Neural cell (in vitro differentiated cells): ENCODE results near the gene KHDC3L. TPM values are rescaled to one million over a fixed set of nuclear protein-coding genes. Genes with fewer than 3 reads are reported as not detected.

Experiments
- H2AFZ ChIP-seq: fragments of 200-600, 300-800 bp; sonication (generic), shearing (Covaris generic); 2 replicates; pipeline ENCODE4 v1.6.0; 2014; ENCODE audit warnings: low read depth, mild to moderate bottlenecking, antibody characterized with exemption, low read length, moderate library complexity
- H3F3A ChIP-seq: fragments of 200-600 bp; shearing (Covaris generic); 2 replicates; pipeline ENCODE4 v1.6.1; 2016; ENCODE audit warnings: mild to moderate bottlenecking, moderate library complexity, mixed read lengths, antibody characterized with exemption, low read length; ENCODE audit not compliant: insufficient read depth, poor library complexity, severe bottlenecking
- H3K27ac ChIP-seq: fragments of 200-600, 300-800 bp; sonication (generic), shearing (Covaris generic); 2 replicates; pipeline ENCODE4 v1.5.1; 2014; ENCODE audit warnings: mild to moderate bottlenecking, low read length, moderate library complexity
- H3K27me3 ChIP-seq: fragments of 300-800, 200-600 bp; sonication (generic), shearing (Covaris generic); 2 replicates; pipeline ENCODE4 v1.6.0; 2014; ENCODE audit warnings: mild to moderate bottlenecking, low read depth, low read length, moderate library complexity; ENCODE audit not compliant: insufficient read depth
- H3K36me3 ChIP-seq: fragments of 300-800, 200-600 bp; sonication (generic), shearing (Covaris generic); 2 replicates; pipeline ENCODE4 v1.5.1; 2014; ENCODE audit warnings: mild to moderate bottlenecking, antibody characterized with exemption, low read length, moderate library complexity; ENCODE audit not compliant: insufficient read depth
- H3K4me2 ChIP-seq: fragments of 300-800, 200-600 bp; sonication (generic), shearing (Covaris generic); 2 replicates; pipeline ENCODE4 v1.6.0; 2014; ENCODE audit warnings: mild to moderate bottlenecking, low read length
- H3K4me3 ChIP-seq: fragments of 300-800, 200-600 bp; sonication (generic), shearing (Covaris generic); 2 replicates; pipeline ENCODE4 v1.5.1; 2014; ENCODE audit warnings: mild to moderate bottlenecking, low read length, moderate library complexity
- H3K79me2 ChIP-seq: fragments of 200-600 bp; shearing (Covaris generic); replicated peaks from 2 replicates; pipeline ENCODE4 v1.6.0; 2014; ENCODE audit warnings: mild to moderate bottlenecking, low read length, moderate library complexity; ENCODE audit not compliant: insufficient read depth
- H3K9ac ChIP-seq: fragments of 300-800, 200-600 bp; sonication (generic), shearing (Covaris generic); 2 replicates; pipeline ENCODE4 v1.6.1; 2016; ENCODE audit warnings: mild to moderate bottlenecking, low read length, mixed read lengths
- H3K9me2 ChIP-seq: fragments of 200-600 bp; shearing (Covaris generic); 2 replicates; pipeline ENCODE4 v1.6.1; 2016; ENCODE audit warnings: mild to moderate bottlenecking, low read length, mixed read lengths; ENCODE audit not compliant: insufficient read depth
- H3K9me3 ChIP-seq: fragments of 200-600, 300-800 bp; sonication (generic), shearing (Covaris generic); 2 replicates; pipeline ENCODE4 v1.6.1; 2016; ENCODE audit warnings: mild to moderate bottlenecking, mixed run types, low read length, moderate library complexity, mixed read lengths
- H4K20me1 ChIP-seq: fragments of 200-600 bp; shearing (Covaris generic); 2 replicates; pipeline ENCODE4 v1.6.1; 2016; ENCODE audit warnings: mild to moderate bottlenecking, mixed run types; ENCODE audit not compliant: insufficient read depth
- EP300 ChIP-seq: fragments of 450-650 bp; conservative IDR thresholded peaks from 2 replicates; pipeline ENCODE4 v1.6.1; 2014; ENCODE audit warnings: antibody characterized with exemption, mild to moderate bottlenecking, moderate library complexity; ENCODE audit not compliant: poor library complexity, severe bottlenecking
- EZH2 ChIP-seq: fragments of 200-600, 300-800 bp; shearing (Covaris generic), sonication (generic); IDR thresholded peaks from 2 replicates; pipeline ENCODE4 v1.6.1; 2014; ENCODE audit warnings: antibody characterized with exemption, low read length, borderline replicate concordance, mild to moderate bottlenecking; ENCODE audit not compliant: insufficient read depth, poor library complexity, severe bottlenecking
- MXI1 ChIP-seq: fragments of 450-650 bp; conservative IDR thresholded peaks from 2 replicates; pipeline ENCODE4 v1.6.1; 2014; ENCODE audit warnings: antibody characterized with exemption, mild to moderate bottlenecking; ENCODE audit not compliant: poor library complexity, severe bottlenecking
- POLR2AphosphoS5 ChIP-seq: IDR thresholded peaks from 2 replicates; pipeline ENCODE4 v1.6.1; 2012
- RAD21 ChIP-seq: fragments of 450-650 bp; conservative IDR thresholded peaks from 2 replicates; pipeline ENCODE4 v1.6.1; 2014; ENCODE audit warnings: antibody characterized with exemption, mild to moderate bottlenecking, moderate library complexity
- SMC3 ChIP-seq: fragments of 450-650 bp; conservative IDR thresholded peaks from 2 replicates; pipeline ENCODE4 v1.6.1; 2014; ENCODE audit warnings: antibody characterized with exemption, mild to moderate bottlenecking, moderate library complexity; ENCODE audit not compliant: poor library complexity
- TAF1 ChIP-seq: IDR thresholded peaks from 2 replicates; pipeline ENCODE4 v1.6.1; 2012; ENCODE audit warnings: low read depth
- polyA plus RNA-seq: library from polyadenylated mRNA; depleted of rRNA; stranded (reverse); fragments of >200 nt; gene quantifications from 2 replicates; pipeline ENCODE4 v1.2.3, GENCODE V29; 2014
- TF ChIP-seq, protein P1 (sequence below): IDR thresholded peaks from 2 replicates; pipeline ENCODE4 v1.6.1; 2012; ENCODE audit warnings: borderline replicate concordance
- TF ChIP-seq, protein P2 (sequence below): fragments of 450-650 bp; IDR thresholded peaks from 2 replicates; pipeline ENCODE4 v1.5.1; 2014; ENCODE audit warnings: antibody characterized with exemption, mild to moderate bottlenecking, moderate library complexity; ENCODE audit not compliant: poor library complexity, severe bottlenecking

The KHDC3L gene
- polyA plus RNA-seq, 1 donor from 2014 or later: not detected

- H3K9me3 ChIP-seq: no peaks in the 10 kb centered on the region
- H3K27me3 ChIP-seq: no peaks in the 10 kb centered on the region
- H3K4me3 ChIP-seq: no peak within 1 kb of the TSS
- H3K4me2 ChIP-seq: no peak within 1 kb of the TSS
- H3K36me3 ChIP-seq: no peaks in the 10 kb centered on the region
- H4K20me1 ChIP-seq: no peaks in the 10 kb centered on the region
- H3K27ac ChIP-seq: no peak within 1 kb of the TSS
- no peak within 1 kb of the TSS for H2AFZ ChIP-seq
- H3F3A ChIP-seq: no peaks in the 10 kb centered on the region
- TF ChIP-seq, protein P1, sequence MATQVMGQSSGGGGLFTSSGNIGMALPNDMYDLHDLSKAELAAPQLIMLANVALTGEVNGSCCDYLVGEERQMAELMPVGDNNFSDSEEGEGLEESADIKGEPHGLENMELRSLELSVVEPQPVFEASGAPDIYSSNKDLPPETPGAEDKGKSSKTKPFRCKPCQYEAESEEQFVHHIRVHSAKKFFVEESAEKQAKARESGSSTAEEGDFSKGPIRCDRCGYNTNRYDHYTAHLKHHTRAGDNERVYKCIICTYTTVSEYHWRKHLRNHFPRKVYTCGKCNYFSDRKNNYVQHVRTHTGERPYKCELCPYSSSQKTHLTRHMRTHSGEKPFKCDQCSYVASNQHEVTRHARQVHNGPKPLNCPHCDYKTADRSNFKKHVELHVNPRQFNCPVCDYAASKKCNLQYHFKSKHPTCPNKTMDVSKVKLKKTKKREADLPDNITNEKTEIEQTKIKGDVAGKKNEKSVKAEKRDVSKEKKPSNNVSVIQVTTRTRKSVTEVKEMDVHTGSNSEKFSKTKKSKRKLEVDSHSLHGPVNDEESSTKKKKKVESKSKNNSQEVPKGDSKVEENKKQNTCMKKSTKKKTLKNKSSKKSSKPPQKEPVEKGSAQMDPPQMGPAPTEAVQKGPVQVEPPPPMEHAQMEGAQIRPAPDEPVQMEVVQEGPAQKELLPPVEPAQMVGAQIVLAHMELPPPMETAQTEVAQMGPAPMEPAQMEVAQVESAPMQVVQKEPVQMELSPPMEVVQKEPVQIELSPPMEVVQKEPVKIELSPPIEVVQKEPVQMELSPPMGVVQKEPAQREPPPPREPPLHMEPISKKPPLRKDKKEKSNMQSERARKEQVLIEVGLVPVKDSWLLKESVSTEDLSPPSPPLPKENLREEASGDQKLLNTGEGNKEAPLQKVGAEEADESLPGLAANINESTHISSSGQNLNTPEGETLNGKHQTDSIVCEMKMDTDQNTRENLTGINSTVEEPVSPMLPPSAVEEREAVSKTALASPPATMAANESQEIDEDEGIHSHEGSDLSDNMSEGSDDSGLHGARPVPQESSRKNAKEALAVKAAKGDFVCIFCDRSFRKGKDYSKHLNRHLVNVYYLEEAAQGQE: no peak
- no peak for TF ChIP-seq MXI1
- no peak for TF ChIP-seq POLR2AphosphoS5
- TF ChIP-seq TAF1: no peak
- TF ChIP-seq, protein P2, sequence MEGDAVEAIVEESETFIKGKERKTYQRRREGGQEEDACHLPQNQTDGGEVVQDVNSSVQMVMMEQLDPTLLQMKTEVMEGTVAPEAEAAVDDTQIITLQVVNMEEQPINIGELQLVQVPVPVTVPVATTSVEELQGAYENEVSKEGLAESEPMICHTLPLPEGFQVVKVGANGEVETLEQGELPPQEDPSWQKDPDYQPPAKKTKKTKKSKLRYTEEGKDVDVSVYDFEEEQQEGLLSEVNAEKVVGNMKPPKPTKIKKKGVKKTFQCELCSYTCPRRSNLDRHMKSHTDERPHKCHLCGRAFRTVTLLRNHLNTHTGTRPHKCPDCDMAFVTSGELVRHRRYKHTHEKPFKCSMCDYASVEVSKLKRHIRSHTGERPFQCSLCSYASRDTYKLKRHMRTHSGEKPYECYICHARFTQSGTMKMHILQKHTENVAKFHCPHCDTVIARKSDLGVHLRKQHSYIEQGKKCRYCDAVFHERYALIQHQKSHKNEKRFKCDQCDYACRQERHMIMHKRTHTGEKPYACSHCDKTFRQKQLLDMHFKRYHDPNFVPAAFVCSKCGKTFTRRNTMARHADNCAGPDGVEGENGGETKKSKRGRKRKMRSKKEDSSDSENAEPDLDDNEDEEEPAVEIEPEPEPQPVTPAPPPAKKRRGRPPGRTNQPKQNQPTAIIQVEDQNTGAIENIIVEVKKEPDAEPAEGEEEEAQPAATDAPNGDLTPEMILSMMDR: no peak
- no peak for TF ChIP-seq RAD21
- no peak for TF ChIP-seq EZH2
- TF ChIP-seq EP300: no peak
- TF ChIP-seq SMC3: no peak
- no peaks in the 10 kb centered on the region for H3K79me2 ChIP-seq
- H3K9me2 ChIP-seq: no peaks in the 10 kb centered on the region
- no peak within 1 kb of the TSS for H3K9ac ChIP-seq
Measured at GRCh38 chr6:73369563-73369962, 7.1 kb downstream of the KHDC3L start, which contains the start of gene OOEP. OOEP (minus strand) TSS chr6:73369897; CDS start chr6:73369792, 105 bp downstream.

DNA sequence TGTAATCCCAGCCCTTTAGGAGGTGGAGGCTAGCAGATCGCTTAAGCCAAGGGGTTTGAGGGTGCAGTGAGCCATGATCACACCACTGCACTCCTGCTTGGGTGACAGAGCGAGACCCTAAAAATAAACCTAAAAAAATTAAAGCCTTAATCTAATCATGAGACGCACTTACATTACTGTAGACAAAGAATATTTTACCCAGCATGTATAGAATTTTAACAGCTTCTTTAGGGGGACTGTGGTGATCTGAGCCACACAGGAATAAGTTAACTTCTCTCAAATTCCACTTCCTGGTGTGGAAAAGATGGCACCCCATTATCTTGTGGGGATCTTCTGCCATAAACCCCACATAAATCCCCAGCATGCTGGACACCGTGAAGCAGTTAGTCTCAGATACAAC, 9.5 kb downstream of the KHDC3L start:
- Histone ChIP-seq H3K4me3 (no peak overlapping the region), H3K36me3 (no peaks in the 10 kb centered on the region)
- TF ChIP-seq EP300 (no peak), RAD21 (no peak), TAF1 (no peak), POLR2AphosphoS5 (no peak), MXI1 (no peak), SMC3 (no peak), EZH2 (no peak)
- TF ChIP-seq, protein P2: no peak
- TF ChIP-seq, protein P1: no peak

More for the DNA sequence above, 9.5 kb downstream of the KHDC3L start:
- H3K27ac ChIP-seq: no peak overlapping the region
- no peak overlapping the region for H2AFZ ChIP-seq
- no peak overlapping the region for H3K4me2 ChIP-seq
- no peaks in the 10 kb centered on the region for H3F3A ChIP-seq
- H3K9me3 ChIP-seq: no peaks in the 10 kb centered on the region
- no peaks in the 10 kb centered on the region for H3K27me3 ChIP-seq
- H3K9ac ChIP-seq: no peak overlapping the region
- H3K9me2 ChIP-seq: no peaks in the 10 kb centered on the region
- no peaks in the 10 kb centered on the region for H3K79me2 ChIP-seq
- no peaks in the 10 kb centered on the region for H4K20me1 ChIP-seq
